ENCODE data around the gene SEC14L1.
"Not testable (repeated sequence)": the region's sequence is repeated elsewhere in the genome, so short reads cannot be mapped to it uniquely, and the experiment has no call there.

SEC14L1 gene

GRCh38 chr17:77145224-77145611, 4.4 kb downstream of the SEC14L1 start:
- peaks cover 7 to 30% of the 10 kb centered on the region in 2 donors for H3K4me1 ChIP-seq (ENCODE audit: control insufficient read depth in 1 of 2, insufficient read depth in 2 of 2, low read length in 2 of 2)
- peak overlapping the region; percentile 81 for H3K27ac ChIP-seq (ENCODE audit: low read length)
- H3K27me3 ChIP-seq (ENCODE audit: low read depth, low read length): no peaks in the 10 kb centered on the region
- no peaks in the 10 kb centered on the region for H3K9me3 ChIP-seq (ENCODE audit: control insufficient read depth in 1 of 2, low read length in 2 of 2)
- H3K4me3 ChIP-seq (ENCODE audit: low read depth in 1 of 2, low read length in 2 of 2): peak overlapping the region in 1 of 2 donors; percentile 22
- H3K36me3 ChIP-seq (ENCODE audit: control insufficient read depth in 1 of 2, insufficient read depth in 2 of 2, low read length in 2 of 2): peaks cover 8 to 27% of the 10 kb centered on the region in 2 donors

GRCh38 chr17:77145612-77146245, 5.0 kb downstream of the SEC14L1 start:
- H3K27me3 ChIP-seq (ENCODE audit: low read depth, low read length): no peaks in the 10 kb centered on the region
- H3K9me3 ChIP-seq (ENCODE audit: control insufficient read depth in 1 of 2, low read length in 2 of 2): no peaks in the 10 kb centered on the region
- H3K36me3 ChIP-seq (ENCODE audit: control insufficient read depth in 1 of 2, insufficient read depth in 2 of 2, low read length in 2 of 2): peaks cover 7 to 27% of the 10 kb centered on the region in 2 donors
- peak overlapping the region in 1 of 2 donors; percentile 22 for H3K4me3 ChIP-seq (ENCODE audit: low read depth in 1 of 2, low read length in 2 of 2)
- H3K4me1 ChIP-seq (ENCODE audit: control insufficient read depth in 1 of 2, insufficient read depth in 2 of 2, low read length in 2 of 2): peaks cover 7 to 30% of the 10 kb centered on the region in 2 donors
- H3K27ac ChIP-seq (ENCODE audit: low read length): peak overlapping the region; percentile 81

- H3K4me1 ChIP-seq (ENCODE audit: control insufficient read depth in 1 of 2, insufficient read depth in 2 of 2, low read length in 2 of 2): peaks cover 7 to 30% of the 10 kb centered on the region in 2 donors
- peak overlapping the region; percentile 81 for H3K27ac ChIP-seq (ENCODE audit: low read length)
- H3K36me3 ChIP-seq (ENCODE audit: control insufficient read depth in 1 of 2, insufficient read depth in 2 of 2, low read length in 2 of 2): peaks cover 7 to 27% of the 10 kb centered on the region in 2 donors
- H3K27me3 ChIP-seq (ENCODE audit: low read depth, low read length): no peaks in the 10 kb centered on the region
- no peaks in the 10 kb centered on the region for H3K9me3 ChIP-seq (ENCODE audit: control insufficient read depth in 1 of 2, low read length in 2 of 2)
- H3K4me3 ChIP-seq (ENCODE audit: low read depth in 1 of 2, low read length in 2 of 2): no peak overlapping the region
These were observed 5.5 kb downstream of the SEC14L1 start for GRCh38 chr17:77146246-77146632.

GRCh38 chr17:77146882-77147281, 6.1 kb downstream of the SEC14L1 start:
- H3K4me3 ChIP-seq (ENCODE audit: low read depth in 1 of 2, low read length in 2 of 2): peak overlapping the region in 1 of 2 donors; percentile 38

GRCh38 chr17:77147357-77147801, 6.6 kb downstream of the SEC14L1 start:
- peak overlapping the region in 1 of 2 donors; percentile 38 for H3K4me3 ChIP-seq (ENCODE audit: low read depth in 1 of 2, low read length in 2 of 2)
- H3K9me3 ChIP-seq (ENCODE audit: control insufficient read depth in 1 of 2, low read length in 2 of 2): no peaks in the 10 kb centered on the region
- H3K27me3 ChIP-seq (ENCODE audit: low read depth, low read length): no peaks in the 10 kb centered on the region
- H3K27ac ChIP-seq (ENCODE audit: low read length): no peak overlapping the region
- peaks cover 7 to 27% of the 10 kb centered on the region in 2 donors for H3K36me3 ChIP-seq (ENCODE audit: control insufficient read depth in 1 of 2, insufficient read depth in 2 of 2, low read length in 2 of 2)
- H3K4me1 ChIP-seq (ENCODE audit: control insufficient read depth in 1 of 2, insufficient read depth in 2 of 2, low read length in 2 of 2): peaks cover 7 to 24% of the 10 kb centered on the region in 2 donors

More at GRCh38 chr17:77146882-77147281, 6.1 kb downstream of the SEC14L1 start:
- no peaks in the 10 kb centered on the region for H3K9me3 ChIP-seq (ENCODE audit: control insufficient read depth in 1 of 2, low read length in 2 of 2)
- peaks cover 7 to 27% of the 10 kb centered on the region in 2 donors for H3K36me3 ChIP-seq (ENCODE audit: control insufficient read depth in 1 of 2, insufficient read depth in 2 of 2, low read length in 2 of 2)
- no peak overlapping the region for H3K27ac ChIP-seq (ENCODE audit: low read length)
- H3K27me3 ChIP-seq (ENCODE audit: low read depth, low read length): no peaks in the 10 kb centered on the region
- peaks cover 7 to 28% of the 10 kb centered on the region in 2 donors for H3K4me1 ChIP-seq (ENCODE audit: control insufficient read depth in 1 of 2, insufficient read depth in 2 of 2, low read length in 2 of 2)

GRCh38 chr17:77148077-77148939, 7.5 kb downstream of the SEC14L1 start:
- Histone ChIP-seq H3K4me3 (ENCODE audit: low read depth in 1 of 2, low read length in 2 of 2) (no peak overlapping the region), H3K27me3 (ENCODE audit: low read depth, low read length) (no peaks in the 10 kb centered on the region), H3K9me3 (ENCODE audit: control insufficient read depth in 1 of 2, low read length in 2 of 2) (no peaks in the 10 kb centered on the region), H3K4me1 (ENCODE audit: control insufficient read depth in 1 of 2, insufficient read depth in 2 of 2, low read length in 2 of 2) (peaks cover 7 to 23% of the 10 kb centered on the region in 2 donors), H3K27ac (ENCODE audit: low read length) (peak overlapping the region; percentile 58), H3K36me3 (ENCODE audit: control insufficient read depth in 1 of 2, insufficient read depth in 2 of 2, low read length in 2 of 2) (peaks cover 7 to 23% of the 10 kb centered on the region in 2 donors)

- H3K36me3 ChIP-seq (ENCODE audit: control insufficient read depth in 1 of 2, insufficient read depth in 2 of 2, low read length in 2 of 2): peaks cover 4 to 16% of the 10 kb centered on the region in 2 donors
- H3K4me3 ChIP-seq (ENCODE audit: low read depth in 1 of 2, low read length in 2 of 2): no peak overlapping the region
- no peak overlapping the region for H3K27ac ChIP-seq (ENCODE audit: low read length)
These were observed 8.3 kb downstream of the SEC14L1 start for GRCh38 chr17:77148940-77149510.

GRCh38 chr17:77150196-77150595, 9.4 kb downstream of the SEC14L1 start:
- Histone ChIP-seq H3K4me3 (ENCODE audit: low read depth in 1 of 2, low read length in 2 of 2) (no peak overlapping the region), H3K27me3 (ENCODE audit: low read depth, low read length) (no peaks in the 10 kb centered on the region), H3K4me1 (ENCODE audit: control insufficient read depth in 1 of 2, insufficient read depth in 2 of 2, low read length in 2 of 2) (peaks cover 7 to 30% of the 10 kb centered on the region in 2 donors), H3K36me3 (ENCODE audit: control insufficient read depth in 1 of 2, insufficient read depth in 2 of 2, low read length in 2 of 2) (peaks cover 4 to 13% of the 10 kb centered on the region in 2 donors), H3K27ac (ENCODE audit: low read length) (no peak overlapping the region), H3K9me3 (ENCODE audit: control insufficient read depth in 1 of 2, low read length in 2 of 2) (no peaks in the 10 kb centered on the region)

More at GRCh38 chr17:77148940-77149510, 8.3 kb downstream of the SEC14L1 start:
- Histone ChIP-seq H3K27me3 (ENCODE audit: low read depth, low read length) (no peaks in the 10 kb centered on the region), H3K9me3 (ENCODE audit: control insufficient read depth in 1 of 2, low read length in 2 of 2) (no peaks in the 10 kb centered on the region), H3K4me1 (ENCODE audit: control insufficient read depth in 1 of 2, insufficient read depth in 2 of 2, low read length in 2 of 2) (peaks cover 7 to 28% of the 10 kb centered on the region in 2 donors)

GRCh38 chr17:77151186-77151585, 10.4 kb downstream of the SEC14L1 start:
- no peaks in the 10 kb centered on the region for H3K9me3 ChIP-seq (ENCODE audit: control insufficient read depth in 1 of 2, low read length in 2 of 2)
- H3K27ac ChIP-seq (ENCODE audit: low read length): peak overlapping the region; percentile 7
- peaks cover 0 to 28% of the 10 kb centered on the region in 2 donors for H3K4me1 ChIP-seq (ENCODE audit: control insufficient read depth in 1 of 2, insufficient read depth in 2 of 2, low read length in 2 of 2)
- no peak overlapping the region for H3K4me3 ChIP-seq (ENCODE audit: low read depth in 1 of 2, low read length in 2 of 2)
- peaks cover 4 to 13% of the 10 kb centered on the region in 2 donors for H3K36me3 ChIP-seq (ENCODE audit: control insufficient read depth in 1 of 2, insufficient read depth in 2 of 2, low read length in 2 of 2)
- H3K27me3 ChIP-seq (ENCODE audit: low read depth, low read length): no peaks in the 10 kb centered on the region

- not testable (repeated sequence) for H3K4me3 ChIP-seq (ENCODE audit: low read depth in 1 of 2, low read length in 2 of 2); H3K27me3 ChIP-seq (ENCODE audit: low read depth, low read length); H3K27ac ChIP-seq (ENCODE audit: low read length); H3K9me3 ChIP-seq (ENCODE audit: control insufficient read depth in 1 of 2, low read length in 2 of 2)
- Histone ChIP-seq H3K36me3 (ENCODE audit: control insufficient read depth in 1 of 2, insufficient read depth in 2 of 2, low read length in 2 of 2) (peaks cover 4 to 13% of the 10 kb centered on the region in 2 donors), H3K4me1 (ENCODE audit: control insufficient read depth in 1 of 2, insufficient read depth in 2 of 2, low read length in 2 of 2) (peaks cover 0 to 27% of the 10 kb centered on the region in 2 donors)
These were observed 11.3 kb downstream of the SEC14L1 start for GRCh38 chr17:77152056-77152455.

- no peaks in the 10 kb centered on the region for H3K9me3 ChIP-seq (ENCODE audit: control insufficient read depth in 1 of 2, low read length in 2 of 2)
- H3K27me3 ChIP-seq (ENCODE audit: low read depth, low read length): no peaks in the 10 kb centered on the region
- peaks cover 0 to 3% of the 10 kb centered on the region in 2 donors for H3K36me3 ChIP-seq (ENCODE audit: control insufficient read depth in 1 of 2, insufficient read depth in 2 of 2, low read length in 2 of 2)
- no peak overlapping the region for H3K4me3 ChIP-seq (ENCODE audit: low read depth in 1 of 2, low read length in 2 of 2)
- H3K4me1 ChIP-seq (ENCODE audit: control insufficient read depth in 1 of 2, insufficient read depth in 2 of 2, low read length in 2 of 2): peaks cover 0 to 23% of the 10 kb centered on the region in 2 donors
- no peak overlapping the region for H3K27ac ChIP-seq (ENCODE audit: low read length)
These were observed 12.7 kb downstream of the SEC14L1 start for GRCh38 chr17:77153472-77153871.

Data from muscle layer of duodenum (tissue), 2 donors.